Panc1 (cell line): ENCODE results near the gene TRIM54. TPM values are rescaled to one million over a fixed set of nuclear protein-coding genes. Genes with fewer than 3 reads are reported as not detected.

Experiments used
- ATAC-seq: fragments of 200-7000 bp; cut with Tn5 transposase; 2 replicates; pipeline ENCODE4 v1.9.1; 2020; ENCODE audit warnings: mild to moderate bottlenecking, moderate library complexity
- BruUV-seq: library from RNA; stranded (reverse); fragments of 400-500 nt; replicated peaks from 2 replicates; lab custom pipeline; 2021; lab: Mats Ljungman, UMichigan
- CTCF ChIA-PET: fragments of 300-600 bp; sonication (Branson Sonifier 250); formaldehyde crosslinking; loops from one replicate; lab custom pipeline; 2022; ENCODE audit warnings: antibody characterized with exemption; lab: Charles Lee
- POLR2A ChIA-PET: fragments of 300-600 bp; sonication (Branson Sonifier 250); formaldehyde crosslinking; loops from one replicate; lab custom pipeline; 2022; ENCODE audit warnings: antibody characterized with exemption; lab: Charles Lee
- DNase-seq: peaks from one replicate; pipeline ENCODE4 v3.0.0-alpha.2; 2010; ENCODE audit warnings: low read depth, low spot score
- H3K27ac ChIP-seq: 2 replicates; pipeline ENCODE4 v1.5.1; 2011; ENCODE audit warnings: mild to moderate bottlenecking, low read length, inconsistent platforms
- H3K27me3 ChIP-seq: fragments of 200-500 bp; sonication (Bioruptor generic); 2 replicates; pipeline ENCODE4 v1.6.0; 2014; ENCODE audit warnings: low read length, inconsistent platforms; ENCODE audit not compliant: control insufficient read depth, insufficient read depth
- H3K36me3 ChIP-seq: fragments of 200-500 bp; sonication (Bioruptor generic); 2 replicates; pipeline ENCODE4 v1.5.1; 2014; ENCODE audit warnings: inconsistent platforms, mild to moderate bottlenecking, low read length, moderate library complexity; ENCODE audit not compliant: control insufficient read depth, insufficient read depth
- H3K4me1 ChIP-seq: 2 replicates; pipeline ENCODE4 v1.5.1; 2011; ENCODE audit warnings: inconsistent platforms, mild to moderate bottlenecking, low read length, moderate library complexity; ENCODE audit not compliant: control insufficient read depth, insufficient read depth
- H3K4me3 ChIP-seq, 2 experiments: 2 replicates each; pipeline ENCODE4 v1.5.1; 2011 to 2012; ENCODE audit warnings: low read depth in 2 of 2, low read length in 2 of 2, mild to moderate bottlenecking in 2 of 2, inconsistent platforms in 1 of 2, moderate library complexity in 1 of 2
- H3K9me3 ChIP-seq: fragments of 200-500 bp; sonication (Bioruptor generic); 2 replicates; pipeline ENCODE4 v1.5.1; 2014; ENCODE audit warnings: low read depth, mild to moderate bottlenecking, inconsistent platforms, low read length, moderate library complexity; ENCODE audit not compliant: control insufficient read depth, insufficient read depth
- CTCF ChIP-seq: fragments of 450-650 bp; IDR thresholded peaks from 2 replicates; pipeline ENCODE4 v1.5.1; 2017; ENCODE audit warnings: mild to moderate bottlenecking
- POLR2AphosphoS5 ChIP-seq: IDR thresholded peaks from 2 replicates; pipeline ENCODE4 v1.6.1; 2012; ENCODE audit warnings: mild to moderate bottlenecking, low read depth, low read length, moderate library complexity
- SIN3A ChIP-seq: IDR thresholded peaks from 2 replicates; pipeline ENCODE4 v1.6.1; 2012; ENCODE audit warnings: low read depth, mild to moderate bottlenecking, low read length, moderate library complexity, borderline replicate concordance; ENCODE audit not compliant: insufficient read depth
- TCF7L2 ChIP-seq: IDR thresholded peaks from 2 replicates; pipeline ENCODE4 v1.6.1; 2011; ENCODE audit warnings: mild to moderate bottlenecking, low read depth, low read length, inconsistent platforms
- in situ Hi-C: cut with HindIII; loops from 2 replicates; pipeline ENCODE4 v1.10.0; 2016; ENCODE audit warnings: low sequenced_read_pairs, low pct_unique_long_range_greater_than_20kb
- intact Hi-C: fragments of 100-400 bp; cut with micrococcal nuclease; formaldehyde crosslinking; loops from one replicate; pipeline ENCODE4 v1.10.0; 2022; ENCODE audit not compliant: unreplicated experiment
- total RNA-seq: library from RNA; stranded (reverse); gene quantifications from one replicate; pipeline ENCODE4 v1.2.1, GENCODE V29; 2021; ENCODE audit not compliant: unreplicated experiment
- TF ChIP-seq, protein P1 (sequence below), 2 experiments: IDR thresholded peaks; 2 replicates each; pipeline ENCODE4 v1.6.1; 2011 to 2012; ENCODE audit warnings: low read depth in 2 of 2, control low read depth in 1 of 2, low read length in 1 of 2, mild to moderate bottlenecking in 1 of 2, moderate library complexity in 1 of 2; ENCODE audit not compliant: insufficient read depth in 1 of 2

Gene TRIM54
- total RNA-seq, 1 experiment from 2014 or later = 0.21 TPM

GRCh38 chr2:27240406-27240805 is 41.8 kb upstream of the TRIM54 start:
- ATAC-seq = no peak
- no peak for DNase-seq
- Histone ChIP-seq H3K27me3 (no peaks in the 10 kb centered on the region), H3K4me3 (no peak overlapping the region), H3K9me3 (no peaks in the 10 kb centered on the region), H3K36me3 (peaks cover 21% of the 10 kb centered on the region), H3K27ac (no peak overlapping the region), H3K4me1 (no peaks in the 10 kb centered on the region)
- TF ChIP-seq, protein P1, sequence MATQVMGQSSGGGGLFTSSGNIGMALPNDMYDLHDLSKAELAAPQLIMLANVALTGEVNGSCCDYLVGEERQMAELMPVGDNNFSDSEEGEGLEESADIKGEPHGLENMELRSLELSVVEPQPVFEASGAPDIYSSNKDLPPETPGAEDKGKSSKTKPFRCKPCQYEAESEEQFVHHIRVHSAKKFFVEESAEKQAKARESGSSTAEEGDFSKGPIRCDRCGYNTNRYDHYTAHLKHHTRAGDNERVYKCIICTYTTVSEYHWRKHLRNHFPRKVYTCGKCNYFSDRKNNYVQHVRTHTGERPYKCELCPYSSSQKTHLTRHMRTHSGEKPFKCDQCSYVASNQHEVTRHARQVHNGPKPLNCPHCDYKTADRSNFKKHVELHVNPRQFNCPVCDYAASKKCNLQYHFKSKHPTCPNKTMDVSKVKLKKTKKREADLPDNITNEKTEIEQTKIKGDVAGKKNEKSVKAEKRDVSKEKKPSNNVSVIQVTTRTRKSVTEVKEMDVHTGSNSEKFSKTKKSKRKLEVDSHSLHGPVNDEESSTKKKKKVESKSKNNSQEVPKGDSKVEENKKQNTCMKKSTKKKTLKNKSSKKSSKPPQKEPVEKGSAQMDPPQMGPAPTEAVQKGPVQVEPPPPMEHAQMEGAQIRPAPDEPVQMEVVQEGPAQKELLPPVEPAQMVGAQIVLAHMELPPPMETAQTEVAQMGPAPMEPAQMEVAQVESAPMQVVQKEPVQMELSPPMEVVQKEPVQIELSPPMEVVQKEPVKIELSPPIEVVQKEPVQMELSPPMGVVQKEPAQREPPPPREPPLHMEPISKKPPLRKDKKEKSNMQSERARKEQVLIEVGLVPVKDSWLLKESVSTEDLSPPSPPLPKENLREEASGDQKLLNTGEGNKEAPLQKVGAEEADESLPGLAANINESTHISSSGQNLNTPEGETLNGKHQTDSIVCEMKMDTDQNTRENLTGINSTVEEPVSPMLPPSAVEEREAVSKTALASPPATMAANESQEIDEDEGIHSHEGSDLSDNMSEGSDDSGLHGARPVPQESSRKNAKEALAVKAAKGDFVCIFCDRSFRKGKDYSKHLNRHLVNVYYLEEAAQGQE (IDR thresholded peaks at IDR 0.05; ENCODE audit: insufficient read depth in 1 of 2, low read depth in 2 of 2, low read length in 1 of 2) = no peak
- TF ChIP-seq SIN3A (no peak), CTCF (no peak), TCF7L2 (no peak), POLR2AphosphoS5 (no peak)
- ChIA-PET POLR2A (interaction anchor here (0.6 kb wide), 1 partner anchor 508 kb away, joined by 3 read pairs; no protein-coding TSS in a partner anchor), CTCF (no interaction called here)
- in situ Hi-C loops (no loop called here), intact Hi-C loops (no loop called here)
- no TSS peak for BruUV-seq

- H3K4me1 ChIP-seq = no peaks in the 10 kb centered on the region
- no peak for ATAC-seq
- TF ChIP-seq, protein P1 (IDR thresholded peaks at IDR 0.05; ENCODE audit: insufficient read depth in 1 of 2, low read depth in 2 of 2, low read length in 1 of 2) = no peak
- TF ChIP-seq TCF7L2 (no peak), CTCF (no peak), SIN3A (no peak), POLR2AphosphoS5 (no peak)
- DNase-seq = no peak
- in situ Hi-C loops = no loop called here
- ChIA-PET CTCF (no interaction called here), POLR2A (no interaction called here)
- no peaks in the 10 kb centered on the region for H3K27me3 ChIP-seq
- peaks cover 12% of the 10 kb centered on the region for H3K36me3 ChIP-seq
- no peak overlapping the region for H3K27ac ChIP-seq
- no peak overlapping the region for H3K4me3 ChIP-seq
- H3K9me3 ChIP-seq = no peaks in the 10 kb centered on the region
- intact Hi-C loops = no loop called here
- BruUV-seq = no TSS peak
Measured at GRCh38 chr2:27241761-27242613, 40.2 kb upstream of the TRIM54 start.
